Measurements from ENCODE around the gene A4GNT.

A4GNT gene

DNA sequence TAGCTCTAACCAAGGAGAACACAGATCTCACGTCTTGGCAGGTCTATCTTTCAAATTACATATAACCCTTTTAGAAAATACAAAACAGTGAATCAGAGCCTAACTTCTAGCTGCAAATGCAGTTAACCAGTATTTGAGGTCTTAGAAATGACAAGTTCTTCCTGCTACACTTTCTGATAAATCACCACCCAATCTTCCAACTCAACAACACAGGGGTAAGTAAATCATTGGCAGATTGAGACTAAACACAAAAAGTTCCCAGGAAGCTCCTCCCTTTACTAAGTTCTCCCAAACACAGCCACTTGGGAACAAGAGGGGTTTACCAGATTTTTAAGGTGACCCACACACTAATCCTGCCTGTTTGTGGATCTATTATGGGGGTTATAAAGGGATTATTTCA, at the start of gene A4GNT:
A4GNT (minus strand) TSS at position 152 of the 400 bp plus-strand sequence. CDS start 1,134 bp downstream, outside the sequence.
- H3K27me3 ChIP-seq (ENCODE audit: insufficient read depth, low read length, poor library complexity, severe bottlenecking), result no peaks in the 10 kb centered on the region
- H3K9me3 ChIP-seq (ENCODE audit: insufficient read depth, low read depth, low read length), result no peaks in the 10 kb centered on the region
- no peak within 1 kb of the TSS for H3K9ac ChIP-seq (ENCODE audit: low read depth, low read length, poor library complexity, severe bottlenecking)
- H3K79me2 ChIP-seq (ENCODE audit: insufficient read depth, low read length), result no peaks in the 10 kb centered on the region
- H3K36me3 ChIP-seq (ENCODE audit: insufficient read depth, low read length), result no peaks in the 10 kb centered on the region
- no peak for TF ChIP-seq EZH2phosphoT487 (IDR thresholded peaks at IDR 0.05; ENCODE audit: borderline replicate concordance)
- TF ChIP-seq, protein P1, sequence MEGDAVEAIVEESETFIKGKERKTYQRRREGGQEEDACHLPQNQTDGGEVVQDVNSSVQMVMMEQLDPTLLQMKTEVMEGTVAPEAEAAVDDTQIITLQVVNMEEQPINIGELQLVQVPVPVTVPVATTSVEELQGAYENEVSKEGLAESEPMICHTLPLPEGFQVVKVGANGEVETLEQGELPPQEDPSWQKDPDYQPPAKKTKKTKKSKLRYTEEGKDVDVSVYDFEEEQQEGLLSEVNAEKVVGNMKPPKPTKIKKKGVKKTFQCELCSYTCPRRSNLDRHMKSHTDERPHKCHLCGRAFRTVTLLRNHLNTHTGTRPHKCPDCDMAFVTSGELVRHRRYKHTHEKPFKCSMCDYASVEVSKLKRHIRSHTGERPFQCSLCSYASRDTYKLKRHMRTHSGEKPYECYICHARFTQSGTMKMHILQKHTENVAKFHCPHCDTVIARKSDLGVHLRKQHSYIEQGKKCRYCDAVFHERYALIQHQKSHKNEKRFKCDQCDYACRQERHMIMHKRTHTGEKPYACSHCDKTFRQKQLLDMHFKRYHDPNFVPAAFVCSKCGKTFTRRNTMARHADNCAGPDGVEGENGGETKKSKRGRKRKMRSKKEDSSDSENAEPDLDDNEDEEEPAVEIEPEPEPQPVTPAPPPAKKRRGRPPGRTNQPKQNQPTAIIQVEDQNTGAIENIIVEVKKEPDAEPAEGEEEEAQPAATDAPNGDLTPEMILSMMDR (conservative IDR thresholded peaks at IDR 0.05; ENCODE audit: low read length), result no peak
- no peaks in the 10 kb centered on the region for H3K9me2 ChIP-seq (replicated peaks; ENCODE audit: low read depth, low read length)
- H3K4me3 ChIP-seq (ENCODE audit: low read length, poor library complexity, severe bottlenecking), result no peak within 1 kb of the TSS
- no peak within 1 kb of the TSS for H2AFZ ChIP-seq (ENCODE audit: low read length)
- no peak within 1 kb of the TSS for H3K4me2 ChIP-seq (ENCODE audit: low read depth, low read length, poor library complexity, severe bottlenecking)
- H3F3A ChIP-seq (ENCODE audit: low read depth), result no peaks in the 10 kb centered on the region
- H4K20me1 ChIP-seq (ENCODE audit: insufficient read depth, low read length, poor library complexity, severe bottlenecking), result no peaks in the 10 kb centered on the region
- H3K4me1 ChIP-seq (ENCODE audit: insufficient read depth, low read length, poor library complexity, severe bottlenecking), result peaks cover 7% of the 10 kb centered on the region

DNA sequence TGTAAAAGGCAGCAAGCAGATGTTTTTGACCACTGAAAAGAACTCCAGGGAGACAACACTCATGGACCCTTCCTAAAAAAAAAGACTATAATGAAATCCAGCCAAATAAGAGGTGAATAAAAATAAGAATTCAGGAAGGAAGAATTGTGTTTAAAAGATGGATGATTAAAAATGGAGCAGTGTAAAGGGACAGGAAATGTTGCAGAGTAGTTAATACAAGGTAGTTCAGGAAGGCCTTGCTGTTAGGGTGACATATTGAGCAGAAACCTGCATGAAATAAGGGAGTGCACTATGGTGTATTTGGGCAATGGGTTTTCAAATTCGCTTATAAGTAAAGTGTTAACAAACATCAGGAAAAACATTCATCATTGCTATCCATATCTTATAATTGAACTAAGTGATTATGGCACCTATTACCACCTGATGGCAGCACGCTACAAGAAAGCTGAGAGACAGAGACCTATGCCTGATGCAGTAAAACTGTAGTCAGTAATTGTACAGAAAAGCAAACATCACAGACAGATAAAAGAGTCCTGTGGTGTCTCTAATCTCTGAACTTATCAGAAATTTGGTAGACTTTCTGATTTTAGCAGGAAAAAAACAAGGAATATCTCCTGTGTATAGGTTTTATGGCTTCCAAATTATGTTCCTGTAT, 48.3 kb upstream of the A4GNT start:
- Histone ChIP-seq H3K9me2 (replicated peaks; ENCODE audit: low read depth, low read length) (no peaks in the 10 kb centered on the region), H3K9me3 (ENCODE audit: insufficient read depth, low read depth, low read length) (no peaks in the 10 kb centered on the region), H3F3A (ENCODE audit: low read depth) (no peaks in the 10 kb centered on the region), H3K4me2 (ENCODE audit: low read depth, low read length, poor library complexity, severe bottlenecking) (no peak overlapping the region), H3K27me3 (ENCODE audit: insufficient read depth, low read length, poor library complexity, severe bottlenecking) (no peaks in the 10 kb centered on the region), H3K9ac (ENCODE audit: low read depth, low read length, poor library complexity, severe bottlenecking) (peak overlapping the region; percentile 43), H4K20me1 (ENCODE audit: insufficient read depth, low read length, poor library complexity, severe bottlenecking) (no peaks in the 10 kb centered on the region), H3K4me1 (ENCODE audit: insufficient read depth, low read length, poor library complexity, severe bottlenecking) (peaks cover 8% of the 10 kb centered on the region), H3K36me3 (ENCODE audit: insufficient read depth, low read length) (no peaks in the 10 kb centered on the region), H3K79me2 (ENCODE audit: insufficient read depth, low read length) (no peaks in the 10 kb centered on the region), H2AFZ (ENCODE audit: low read length) (peak overlapping the region; percentile 90), H3K4me3 (ENCODE audit: low read length, poor library complexity, severe bottlenecking) (no peak overlapping the region)
- no peak for TF ChIP-seq EZH2phosphoT487 (IDR thresholded peaks at IDR 0.05; ENCODE audit: borderline replicate concordance)
- TF ChIP-seq, protein P1 (conservative IDR thresholded peaks at IDR 0.05; ENCODE audit: low read length), result peak; percentile 89

DNA sequence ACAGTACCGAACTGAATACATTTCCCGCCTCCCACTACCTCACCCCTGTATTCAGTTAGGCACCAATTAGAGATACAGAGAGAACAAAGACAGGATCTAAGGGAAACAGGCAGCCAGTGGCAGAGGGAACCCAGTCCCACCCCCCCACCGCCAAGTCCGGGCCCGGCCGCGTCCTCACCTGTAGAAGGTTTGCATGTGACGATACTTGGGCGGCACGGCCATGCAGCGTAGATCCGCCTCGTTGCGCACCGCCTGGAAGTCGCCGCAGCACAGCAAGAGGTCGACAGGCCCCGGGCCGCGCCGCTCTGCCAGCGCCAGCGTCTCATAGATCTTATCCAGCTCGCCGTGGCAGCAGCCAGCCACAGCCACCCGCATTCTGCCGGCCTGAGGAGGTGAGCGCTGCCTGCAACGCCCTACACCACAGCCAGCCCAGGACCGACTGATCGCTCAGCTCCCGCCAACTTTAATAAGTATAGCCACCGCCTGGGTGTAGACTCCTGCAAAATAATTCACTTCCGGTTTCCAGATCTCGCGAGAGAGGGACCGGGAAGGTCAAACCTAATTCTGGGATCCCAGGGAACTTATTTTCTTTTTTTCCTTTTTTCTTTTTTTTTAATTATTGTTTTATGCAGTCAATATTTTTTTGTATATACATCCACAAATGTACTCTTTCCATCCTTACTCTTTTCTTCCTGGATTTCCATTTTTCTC, 42.4 kb upstream of the A4GNT start, which contains the start of gene DBR1:
DBR1 (minus strand) TSS at position 501 of the 711 bp plus-strand sequence; CDS start at position 375, 126 bp downstream.
- Histone ChIP-seq H2AFZ (ENCODE audit: low read length) (peak within 1 kb of the TSS; percentile 97), H3K4me2 (ENCODE audit: low read depth, low read length, poor library complexity, severe bottlenecking) (peak within 1 kb of the TSS; percentile 75), H3K4me1 (ENCODE audit: insufficient read depth, low read length, poor library complexity, severe bottlenecking) (peaks cover 25% of the 10 kb centered on the region), H3K36me3 (ENCODE audit: insufficient read depth, low read length) (no peaks in the 10 kb centered on the region), H3K4me3 (ENCODE audit: low read length, poor library complexity, severe bottlenecking) (peak within 1 kb of the TSS; percentile 76), H3F3A (ENCODE audit: low read depth) (0 out of 2 replicates have a peak, but pooled peaks cover 3% of the 10 kb centered on the region), H3K27me3 (ENCODE audit: insufficient read depth, low read length, poor library complexity, severe bottlenecking) (no peaks in the 10 kb centered on the region), H3K9ac (ENCODE audit: low read depth, low read length, poor library complexity, severe bottlenecking) (peak within 1 kb of the TSS; percentile 82), H3K9me3 (ENCODE audit: insufficient read depth, low read depth, low read length) (no peaks in the 10 kb centered on the region), H3K79me2 (ENCODE audit: insufficient read depth, low read length) (peaks cover 47% of the 10 kb centered on the region), H3K9me2 (replicated peaks; ENCODE audit: low read depth, low read length) (no peaks in the 10 kb centered on the region), H4K20me1 (ENCODE audit: insufficient read depth, low read length, poor library complexity, severe bottlenecking) (peaks cover 22% of the 10 kb centered on the region)
- TF ChIP-seq EZH2phosphoT487 (IDR thresholded peaks at IDR 0.05; ENCODE audit: borderline replicate concordance), result no peak
- TF ChIP-seq, protein P1 (conservative IDR thresholded peaks at IDR 0.05; ENCODE audit: low read length), result no peak

Measured in Loucy (cell line).